GM12878 (cell line): ENCODE data around the gene ANTXR2. TPM values are rescaled to one million over a fixed set of nuclear protein-coding genes. Genes with fewer than 3 reads are reported as not detected.

ENCODE experiments used
- ATAC-seq: fragments of 200-7000 bp; cut with Tn5 transposase; 3 replicates; pipeline ENCODE4 v1.9.1; 2020; ENCODE audit warnings: mild to moderate bottlenecking, moderate library complexity
- BruUV-seq: library from RNA; stranded (reverse); fragments of 400-500 nt; replicated peaks from 2 replicates; lab custom pipeline; 2021; lab: Mats Ljungman, UMichigan
- CTCF ChIA-PET: fragments of 300-600 bp; sonication (Branson Sonifier 250); formaldehyde crosslinking; extraction: SDS; loops from one replicate; lab custom pipeline; 2021; ENCODE audit warnings: inconsistent platforms; lab: Yijun Ruan, JAX
- POLR2A ChIA-PET: fragments of 350-600 bp; formaldehyde crosslinking; extraction: SDS; loops from one replicate; lab custom pipeline; 2021; ENCODE audit warnings: inconsistent platforms; lab: Charles Lee
- RAD21 ChIA-PET: fragments of 300-600 bp; sonication (Branson Sonifier 250); formaldehyde crosslinking; loops from one replicate; lab custom pipeline; 2023; ENCODE audit warnings: antibody characterized with exemption; ENCODE audit not compliant: unreplicated experiment; lab: Charles Lee
- SMC1A ChIA-PET: fragments of 300-600 bp; sonication (Branson Sonifier 250); formaldehyde crosslinking; loops from one replicate; lab custom pipeline; 2023; ENCODE audit not compliant: unreplicated experiment, uncharacterized antibody; lab: Charles Lee
- DNase-seq: peaks from one replicate; pipeline ENCODE4 v3.0.0-alpha.2; 2011; ENCODE audit warnings: low read depth, low spot score
- FAIRE-seq: peaks from 3 replicates; lab custom pipeline; 2011; peaks lifted over from hg19 to GRCh38; lab: Jason Lieb, UNC
- H2AFZ ChIP-seq: 2 replicates; pipeline ENCODE4 v1.6.0; 2011; ENCODE audit warnings: low read depth, low read length, control low read depth; ENCODE audit not compliant: control insufficient read depth
- H3K27ac ChIP-seq: 2 replicates; pipeline ENCODE4 v1.5.1; 2011; ENCODE audit warnings: control low read depth; ENCODE audit not compliant: control insufficient read depth, insufficient read depth
- H3K27me3 ChIP-seq, 2 experiments: replicated peaks in 1 of 2; 2 replicates each; pipeline versions ENCODE4 v1.6.0 to v1.6.1; 2011; ENCODE audit warnings: low read length in 1 of 2; ENCODE audit not compliant: control insufficient read depth in 2 of 2, insufficient read depth in 2 of 2
- H3K36me3 ChIP-seq, 2 experiments: 2 replicates each; pipeline ENCODE4 v1.5.1; 2011; ENCODE audit warnings: low read length in 1 of 2; ENCODE audit not compliant: control insufficient read depth in 2 of 2, insufficient read depth in 2 of 2
- H3K4me1 ChIP-seq: 2 replicates; pipeline ENCODE4 v1.6.1; 2011; ENCODE audit warnings: mild to moderate bottlenecking, low read length, moderate library complexity, mixed read lengths; ENCODE audit not compliant: control insufficient read depth, insufficient read depth
- H3K4me2 ChIP-seq: 2 replicates; pipeline ENCODE4 v1.6.0; 2011; ENCODE audit warnings: control low read depth; ENCODE audit not compliant: control insufficient read depth, insufficient read depth
- H3K4me3 ChIP-seq: fragments of 200-600 bp; sonication (generic); 2 replicates; pipeline ENCODE4 v1.5.1; 2016
- H3K79me2 ChIP-seq: 2 replicates; pipeline ENCODE4 v1.6.0; 2011; ENCODE audit warnings: low read length; ENCODE audit not compliant: control insufficient read depth, insufficient read depth
- H3K9ac ChIP-seq: 2 replicates; pipeline ENCODE4 v1.8.0; 2011; ENCODE audit warnings: low read length, control low read depth, mixed read lengths; ENCODE audit not compliant: control insufficient read depth, insufficient read depth
- H3K9me3 ChIP-seq: replicated peaks from 3 replicates; pipeline ENCODE4 v1.5.1; 2011; ENCODE audit warnings: mild to moderate bottlenecking, low read length; ENCODE audit not compliant: control insufficient read depth, insufficient read depth
- H4K20me1 ChIP-seq: 2 replicates; pipeline ENCODE4 v1.6.0; 2011; ENCODE audit not compliant: control insufficient read depth, insufficient read depth
- BMI1 ChIP-seq: fragments of 450-650 bp; IDR thresholded peaks from 2 replicates; pipeline ENCODE4 v1.6.1; 2016; ENCODE audit warnings: mild to moderate bottlenecking, moderate library complexity, borderline replicate concordance
- CREB1 ChIP-seq: IDR thresholded peaks from 2 replicates; pipeline ENCODE4 v1.6.1; 2012; ENCODE audit warnings: low read depth, mild to moderate bottlenecking, inconsistent platforms
- CTCF ChIP-seq, 3 experiments: IDR thresholded peaks in 2 of 3; conservative IDR thresholded peaks in 1 of 3; 2 replicates each; pipeline ENCODE4 v1.5.1; 2011; ENCODE audit warnings: low read depth in 3 of 3, low read length in 3 of 3, mild to moderate bottlenecking in 3 of 3, control low read depth in 2 of 3, moderate library complexity in 2 of 3, inconsistent platforms in 1 of 3, mixed read lengths in 1 of 3; ENCODE audit not compliant: control insufficient read depth in 2 of 3, insufficient read depth in 1 of 3; ENCODE audit errors: extremely low read depth in 1 of 3
- FOXK2 ChIP-seq: fragments of 450-650 bp; IDR thresholded peaks from 2 replicates; pipeline ENCODE4 v1.6.1; 2017; ENCODE audit warnings: mild to moderate bottlenecking, moderate library complexity
- KLF5 ChIP-seq: fragments of 450-650 bp; IDR thresholded peaks from 2 replicates; pipeline ENCODE4 v1.6.1; 2014; ENCODE audit warnings: mild to moderate bottlenecking; ENCODE audit not compliant: partially characterized antibody
- MEF2A ChIP-seq: IDR thresholded peaks from 2 replicates; pipeline ENCODE4 v1.6.1; 2011; ENCODE audit warnings: low read depth, mild to moderate bottlenecking, low read length, moderate library complexity; ENCODE audit not compliant: insufficient read depth
- MEF2B ChIP-seq: fragments of 450-650 bp; IDR thresholded peaks from 2 replicates; pipeline ENCODE4 v1.6.1; 2018; ENCODE audit warnings: mild to moderate bottlenecking, moderate library complexity; ENCODE audit not compliant: partially characterized antibody, poor library complexity, severe bottlenecking
- MTA3 ChIP-seq: IDR thresholded peaks from 2 replicates; pipeline ENCODE4 v1.6.1; 2012; ENCODE audit warnings: low read length, inconsistent platforms, borderline replicate concordance
- PAX5 ChIP-seq: IDR thresholded peaks from 2 replicates; pipeline ENCODE4 v1.6.1; 2011; ENCODE audit warnings: low read depth, low read length, borderline replicate concordance
- POLR2A ChIP-seq: IDR thresholded peaks from 2 replicates; pipeline ENCODE4 v1.6.1; 2011; ENCODE audit warnings: low read depth, mild to moderate bottlenecking, low read length
- SKIL ChIP-seq: fragments of 450-650 bp; IDR thresholded peaks from 2 replicates; pipeline ENCODE4 v1.6.1; 2017; ENCODE audit warnings: mild to moderate bottlenecking, low read depth, inconsistent platforms; ENCODE audit not compliant: poor library complexity, severe bottlenecking
- SMAD5 ChIP-seq: IDR thresholded peaks from 2 replicates; pipeline ENCODE4 v1.6.1; 2016; ENCODE audit warnings: antibody characterized with exemption, low read depth
- SPI1 ChIP-seq: IDR thresholded peaks from 2 replicates; pipeline ENCODE4 v1.6.1; 2011; ENCODE audit warnings: low read depth, mild to moderate bottlenecking, low read length, moderate library complexity, borderline replicate concordance; ENCODE audit not compliant: insufficient read depth
- TCF3 ChIP-seq: IDR thresholded peaks from 2 replicates; pipeline ENCODE4 v1.6.1; 2012; ENCODE audit warnings: low read depth, mild to moderate bottlenecking, low read length, borderline replicate concordance; ENCODE audit not compliant: insufficient read depth
- ZNF274 ChIP-seq: IDR thresholded peaks from one replicate; pipeline ENCODE4 v1.8.0; 2011; ENCODE audit not compliant: insufficient read length, insufficient read depth
- WGBS: methylation state at CpG from one replicate; pipeline ENCODE4 v1.1.6; 2016; ENCODE audit warnings: low lambda C conversion rate; ENCODE audit not compliant: insufficient replicate concordance, insufficient coverage; ENCODE audit errors: missing lambda C conversion rate; 5-methylcytosine and 5-hydroxymethylcytosine counted together
- in situ Hi-C: fragments of 300-500 bp; cut with MboI; formaldehyde crosslinking; loops from 9 replicates; pipeline ENCODE4 v1.14.3; 2018; ENCODE audit warnings: mixed read lengths
- intact Hi-C: fragments of 100-400 bp; cut with micrococcal nuclease; formaldehyde crosslinking; loops from one replicate; pipeline ENCODE4 v1.14.2; 2022; ENCODE audit not compliant: unreplicated experiment
- polyA plus RNA-seq, 11 experiments: library from polyadenylated mRNA; depleted of rRNA in 4 of 11; unstranded in 6 of 11; stranded (reverse) in 5 of 11; fragments of >200 nt; fragmentation: Nextera tagmentation in 4 of 11; fragmentation: Illumina TruSeq in 1 of 11; extraction: Ambion mirVana in 4 of 11; extraction: Trizol in 1 of 11; gene quantifications; 1 replicate in 1 of 11; 2 replicates in 10 of 11; pipeline versions ENCODE4 v1.2.1 to v1.2.3, GENCODE V29; 2011 to 2016; ENCODE audit warnings: inconsistent platforms in 2 of 11, missing spikeins in 2 of 11, low read depth in 1 of 11
- total RNA-seq, 4 experiments: library from RNA; depleted of rRNA in 3 of 4; stranded (reverse); fragments of >200 nt in 3 of 4; fragmentation: Illumina TruSeq in 1 of 4; extraction: Trizol in 1 of 4; gene quantifications; 2 replicates each; pipeline versions ENCODE4 v1.2.1 to v1.2.3, GENCODE V29; 2013 to 2021

The ANTXR2 gene
- total and polyA plus RNA-seq, 10 of the 15 experiments (the other 5 are each of a cell fraction or from before 2014, with no cell fraction given): 1.4 to 8.9 (median 5.7) TPM

DNA sequence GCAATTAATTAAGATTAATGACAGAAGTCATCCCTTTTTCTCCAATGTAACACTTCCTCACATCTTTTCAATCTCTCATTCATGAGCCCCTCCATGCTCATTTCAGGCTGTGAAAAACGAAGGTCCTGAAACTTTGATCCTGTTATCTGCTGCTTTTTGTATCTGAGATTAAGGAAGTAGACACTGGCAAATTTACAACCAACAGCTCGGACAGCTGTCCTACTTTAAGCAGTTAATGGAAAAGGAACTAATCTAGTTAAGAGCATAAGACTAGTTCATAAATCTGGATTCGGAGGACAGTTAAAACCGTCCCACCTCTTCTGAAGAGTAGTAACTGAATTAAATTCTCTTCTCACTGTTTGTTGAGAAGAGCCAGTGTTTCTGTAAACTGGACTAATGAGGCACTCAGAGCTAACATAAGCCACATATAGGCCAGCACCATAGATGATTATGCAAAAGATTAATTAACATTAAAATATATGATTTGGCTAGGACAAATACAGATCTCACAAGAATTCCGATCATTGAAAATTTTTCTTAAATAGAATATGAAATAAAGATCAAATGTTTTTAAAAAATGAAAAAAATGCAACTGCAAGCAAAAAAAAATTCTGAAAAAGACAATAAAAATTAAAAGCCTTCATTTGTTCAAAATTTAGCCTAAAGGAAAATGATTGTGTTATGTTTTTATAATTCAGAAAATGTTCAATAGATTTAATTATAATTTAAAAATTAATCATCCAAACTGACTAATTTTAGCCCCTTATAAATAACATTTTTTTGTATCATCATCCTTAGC is 114.4 kb downstream of the ANTXR2 start (continued):
- no peak for TF ChIP-seq TCF3
- TF ChIP-seq MEF2A: no peak
- TF ChIP-seq BMI1: no peak
- no peak for TF ChIP-seq CTCF (IDR thresholded peaks at IDR 0.05 in 2 of 3, conservative IDR thresholded peaks at IDR 0.05 in 1 of 3; ENCODE audit: control insufficient read depth in 2 of 3, extremely low read depth in 1 of 3, insufficient read depth in 1 of 3, low read depth in 3 of 3, low read length in 3 of 3)
- no peak for TF ChIP-seq PAX5
- TF ChIP-seq SMAD5: no peak
- no peak for TF ChIP-seq MEF2B

GRCh38 chr4:79949178-79949577 is 123.9 kb downstream of the ANTXR2 start:
- in situ Hi-C loops (no loop called here), intact Hi-C loops (no loop called here)
- FAIRE-seq: no peak
- no peak for DNase-seq
- Histone ChIP-seq H3K27me3 (no peaks in the 10 kb centered on the region), H3K9me3 (no peaks in the 10 kb centered on the region), H3K36me3 (no peaks in the 10 kb centered on the region), H3K4me3 (no peak overlapping the region), H4K20me1 (no peaks in the 10 kb centered on the region), H3K79me2 (no peaks in the 10 kb centered on the region), H2AFZ (no peak overlapping the region), H3K4me2 (no peak overlapping the region), H3K27ac (no peak overlapping the region), H3K4me1 (no peaks in the 10 kb centered on the region), H3K9ac (no peak overlapping the region)
- BruUV-seq: no TSS peak
- ChIA-PET POLR2A (no interaction called here), SMC1A (interaction anchor here (1.0 to 1.4 kb wide), 2 partner anchors 10 to 92 kb away, joined by 3 to 4 read pairs; no protein-coding TSS in a partner anchor), RAD21 (no interaction called here), CTCF (interaction anchor here (1.1 kb wide), 1 partner anchor 38 kb away, joined by 4 read pairs; no protein-coding TSS in a partner anchor)
- WGBS: 100% methylated on average over 2 of the region's 2 CpGs
- ATAC-seq: no peak
- TF ChIP-seq MTA3: no peak
- no peak for TF ChIP-seq MEF2A
- no peak for TF ChIP-seq SPI1
- no peak for TF ChIP-seq POLR2A
- TF ChIP-seq ZNF274: no peak
- TF ChIP-seq KLF5: no peak
- no peak for TF ChIP-seq FOXK2
- TF ChIP-seq CREB1: no peak
- no peak for TF ChIP-seq SKIL
- no peak for TF ChIP-seq SMAD5
